Diencephalon (tissue), 1 donor: ENCODE data around the gene YBX3. TPM values are rescaled to one million over a fixed set of nuclear protein-coding genes. Genes with fewer than 3 reads are reported as not detected.

Experiments used
- total RNA-seq: library from RNA; depleted of rRNA; stranded (reverse); fragments of >200 nt; gene quantifications from one replicate; pipeline ENCODE4 v1.2.3, GENCODE V29; 2014

The YBX3 gene
- 14.8 TPM for total RNA-seq

GRCh38 chr12:10722905-10723746, at the start of gene YBX3:
TSS of gene YBX3 (minus strand) at chr12:10723323. CDS start at chr12:10723111, 212 bp downstream.

GRCh38 chr12:10673659-10674384, 49.3 kb downstream of the YBX3 start, which contains the start of gene STYK1:
TSS of gene STYK1 (minus strand) at chr12:10674052. CDS start at chr12:10634618, 39,434 bp downstream.

Other genes with a start within 250 kb of the YBX3 start
- 0.92 TPM for gene EIF2S3B, start 217.4 kb downstream of the YBX3 start, total RNA-seq
- gene MAGOHB, start 109.7 kb downstream of the YBX3 start, total RNA-seq, result 15.9 TPM
- gene STYK1, start 49.3 kb downstream of the YBX3 start, total RNA-seq, result 18.7 TPM
- gene TAS2R7, start 79.3 kb upstream of the YBX3 start, total RNA-seq, result 0.69 TPM
- gene TAS2R8, start 84.0 kb upstream of the YBX3 start, total RNA-seq, result 0.69 TPM
- gene TAS2R9, start 86.8 kb upstream of the YBX3 start, total RNA-seq, result 0.92 TPM
- gene TAS2R10, start 103.0 kb upstream of the YBX3 start, total RNA-seq, result 3.7 TPM
- gene PRR4, start 126.2 kb upstream of the YBX3 start, total RNA-seq, result 6.0 TPM
- 63.4 TPM for gene PRH1, start 160.9 kb upstream of the YBX3 start, total RNA-seq
- gene TAS2R13, start 186.2 kb upstream of the YBX3 start, total RNA-seq, result 4.8 TPM
- 0.92 TPM for gene PRH2, start 205.9 kb upstream of the YBX3 start, total RNA-seq
- 9.5 TPM for gene TAS2R14, start 215.9 kb upstream of the YBX3 start, total RNA-seq